Neural cell (in vitro differentiated cells): Measurements from ENCODE around the gene NDUFAF5. TPM values are rescaled to one million over a fixed set of nuclear protein-coding genes. Genes with fewer than 3 reads are reported as not detected.

Experiments
- H2AFZ ChIP-seq: fragments of 200-600, 300-800 bp; sonication (generic), shearing (Covaris generic); 2 replicates; pipeline ENCODE4 v1.6.0; 2014; ENCODE audit warnings: low read depth, mild to moderate bottlenecking, antibody characterized with exemption, low read length, moderate library complexity
- H3F3A ChIP-seq: fragments of 200-600 bp; shearing (Covaris generic); 2 replicates; pipeline ENCODE4 v1.6.1; 2016; ENCODE audit warnings: mild to moderate bottlenecking, moderate library complexity, mixed read lengths, antibody characterized with exemption, low read length; ENCODE audit not compliant: insufficient read depth, poor library complexity, severe bottlenecking
- H3K27ac ChIP-seq: fragments of 200-600, 300-800 bp; sonication (generic), shearing (Covaris generic); 2 replicates; pipeline ENCODE4 v1.5.1; 2014; ENCODE audit warnings: mild to moderate bottlenecking, low read length, moderate library complexity
- H3K27me3 ChIP-seq: fragments of 300-800, 200-600 bp; sonication (generic), shearing (Covaris generic); 2 replicates; pipeline ENCODE4 v1.6.0; 2014; ENCODE audit warnings: mild to moderate bottlenecking, low read depth, low read length, moderate library complexity; ENCODE audit not compliant: insufficient read depth
- H3K36me3 ChIP-seq: fragments of 300-800, 200-600 bp; sonication (generic), shearing (Covaris generic); 2 replicates; pipeline ENCODE4 v1.5.1; 2014; ENCODE audit warnings: mild to moderate bottlenecking, antibody characterized with exemption, low read length, moderate library complexity; ENCODE audit not compliant: insufficient read depth
- H3K4me2 ChIP-seq: fragments of 300-800, 200-600 bp; sonication (generic), shearing (Covaris generic); 2 replicates; pipeline ENCODE4 v1.6.0; 2014; ENCODE audit warnings: mild to moderate bottlenecking, low read length
- H3K4me3 ChIP-seq: fragments of 300-800, 200-600 bp; sonication (generic), shearing (Covaris generic); 2 replicates; pipeline ENCODE4 v1.5.1; 2014; ENCODE audit warnings: mild to moderate bottlenecking, low read length, moderate library complexity
- H3K79me2 ChIP-seq: fragments of 200-600 bp; shearing (Covaris generic); replicated peaks from 2 replicates; pipeline ENCODE4 v1.6.0; 2014; ENCODE audit warnings: mild to moderate bottlenecking, low read length, moderate library complexity; ENCODE audit not compliant: insufficient read depth
- H3K9ac ChIP-seq: fragments of 300-800, 200-600 bp; sonication (generic), shearing (Covaris generic); 2 replicates; pipeline ENCODE4 v1.6.1; 2016; ENCODE audit warnings: mild to moderate bottlenecking, low read length, mixed read lengths
- H3K9me2 ChIP-seq: fragments of 200-600 bp; shearing (Covaris generic); 2 replicates; pipeline ENCODE4 v1.6.1; 2016; ENCODE audit warnings: mild to moderate bottlenecking, low read length, mixed read lengths; ENCODE audit not compliant: insufficient read depth
- H3K9me3 ChIP-seq: fragments of 200-600, 300-800 bp; sonication (generic), shearing (Covaris generic); 2 replicates; pipeline ENCODE4 v1.6.1; 2016; ENCODE audit warnings: mild to moderate bottlenecking, mixed run types, low read length, moderate library complexity, mixed read lengths
- H4K20me1 ChIP-seq: fragments of 200-600 bp; shearing (Covaris generic); 2 replicates; pipeline ENCODE4 v1.6.1; 2016; ENCODE audit warnings: mild to moderate bottlenecking, mixed run types; ENCODE audit not compliant: insufficient read depth
- CTCF ChIP-seq: fragments of 450-650 bp; IDR thresholded peaks from 2 replicates; pipeline ENCODE4 v1.5.1; 2014; ENCODE audit warnings: antibody characterized with exemption, mild to moderate bottlenecking, moderate library complexity; ENCODE audit not compliant: poor library complexity, severe bottlenecking
- EP300 ChIP-seq: fragments of 450-650 bp; conservative IDR thresholded peaks from 2 replicates; pipeline ENCODE4 v1.6.1; 2014; ENCODE audit warnings: antibody characterized with exemption, mild to moderate bottlenecking, moderate library complexity; ENCODE audit not compliant: poor library complexity, severe bottlenecking
- EZH2 ChIP-seq: fragments of 200-600, 300-800 bp; shearing (Covaris generic), sonication (generic); IDR thresholded peaks from 2 replicates; pipeline ENCODE4 v1.6.1; 2014; ENCODE audit warnings: antibody characterized with exemption, low read length, borderline replicate concordance, mild to moderate bottlenecking; ENCODE audit not compliant: insufficient read depth, poor library complexity, severe bottlenecking
- MXI1 ChIP-seq: fragments of 450-650 bp; conservative IDR thresholded peaks from 2 replicates; pipeline ENCODE4 v1.6.1; 2014; ENCODE audit warnings: antibody characterized with exemption, mild to moderate bottlenecking; ENCODE audit not compliant: poor library complexity, severe bottlenecking
- POLR2AphosphoS5 ChIP-seq: IDR thresholded peaks from 2 replicates; pipeline ENCODE4 v1.6.1; 2012
- RAD21 ChIP-seq: fragments of 450-650 bp; conservative IDR thresholded peaks from 2 replicates; pipeline ENCODE4 v1.6.1; 2014; ENCODE audit warnings: antibody characterized with exemption, mild to moderate bottlenecking, moderate library complexity
- REST ChIP-seq: IDR thresholded peaks from 2 replicates; pipeline ENCODE4 v1.6.1; 2012; ENCODE audit warnings: borderline replicate concordance
- SMC3 ChIP-seq: fragments of 450-650 bp; conservative IDR thresholded peaks from 2 replicates; pipeline ENCODE4 v1.6.1; 2014; ENCODE audit warnings: antibody characterized with exemption, mild to moderate bottlenecking, moderate library complexity; ENCODE audit not compliant: poor library complexity
- TAF1 ChIP-seq: IDR thresholded peaks from 2 replicates; pipeline ENCODE4 v1.6.1; 2012; ENCODE audit warnings: low read depth
- polyA plus RNA-seq: library from polyadenylated mRNA; depleted of rRNA; stranded (reverse); fragments of >200 nt; gene quantifications from 2 replicates; pipeline ENCODE4 v1.2.3, GENCODE V29; 2014

NDUFAF5 gene
- polyA plus RNA-seq, 1 donor from 2014 or later = 103 TPM

- Histone ChIP-seq H2AFZ (no peak overlapping the region), H3K27ac (no peak overlapping the region), H3K9me2 (no peaks in the 10 kb centered on the region), H3F3A (no peaks in the 10 kb centered on the region), H3K4me3 (no peak overlapping the region), H3K27me3 (no peaks in the 10 kb centered on the region), H4K20me1 (no peaks in the 10 kb centered on the region), H3K4me2 (no peak overlapping the region), H3K9me3 (no peaks in the 10 kb centered on the region), H3K79me2 (no peaks in the 10 kb centered on the region), H3K36me3 (peaks cover 31% of the 10 kb centered on the region), H3K9ac (no peak overlapping the region)
- no peak for TF ChIP-seq MXI1
- no peak for TF ChIP-seq CTCF
Measured at GRCh38 chr20:13799040-13799439, 14.2 kb downstream of the NDUFAF5 start.

- H3K4me2 ChIP-seq = no peak overlapping the region
- H3K27ac ChIP-seq = no peak overlapping the region
- no peaks in the 10 kb centered on the region for H4K20me1 ChIP-seq
- no peaks in the 10 kb centered on the region for H3K79me2 ChIP-seq
- no peak overlapping the region for H3K9ac ChIP-seq
- H2AFZ ChIP-seq = no peak overlapping the region
- no peaks in the 10 kb centered on the region for H3K27me3 ChIP-seq
- TF ChIP-seq EP300 (no peak), REST (no peak), EZH2 (no peak), TAF1 (no peak), CTCF (no peak), POLR2AphosphoS5 (no peak), SMC3 (no peak), MXI1 (no peak), RAD21 (no peak)
- H3K36me3 ChIP-seq = peaks cover 31% of the 10 kb centered on the region
- H3F3A ChIP-seq = no peaks in the 10 kb centered on the region
- H3K9me3 ChIP-seq = no peaks in the 10 kb centered on the region
- H3K9me2 ChIP-seq = no peaks in the 10 kb centered on the region
- no peak overlapping the region for H3K4me3 ChIP-seq
Measured at GRCh38 chr20:13799974-13800373, 15.1 kb downstream of the NDUFAF5 start.
